HG03469 (cell line): ENCODE results near the gene RNF114.

ENCODE experiments used
- ATAC-seq: cut with Tn5 transposase; IDR thresholded peaks from one replicate; pipeline ENCODE4 v1.9.1; 2021; ENCODE audit warnings: mild to moderate bottlenecking, moderate library complexity, moderate number of reproducible peaks; ENCODE audit not compliant: unreplicated experiment

Gene RNF114

GRCh38 chr20:49901588-49901987 lies 34.6 kb upstream of the RNF114 start:
- ATAC-seq, result no peak

GRCh38 chr20:49904440-49905214 lies 31.6 kb upstream of the RNF114 start:
- ATAC-seq, result no peak

- ATAC-seq, result no peak
Measured at GRCh38 chr20:49905415-49906091, 30.6 kb upstream of the RNF114 start.

GRCh38 chr20:49906101-49906604 lies 30.0 kb upstream of the RNF114 start:
- no peak for ATAC-seq

GRCh38 chr20:49906615-49907154 lies 29.5 kb upstream of the RNF114 start:
- no peak for ATAC-seq

- ATAC-seq, result no peak
Measured at GRCh38 chr20:49907405-49908257, 28.6 kb upstream of the RNF114 start.

GRCh38 chr20:49908258-49908565 lies 28.0 kb upstream of the RNF114 start:
- ATAC-seq, result no peak

- no peak for ATAC-seq
Measured at GRCh38 chr20:49909499-49910339, 26.5 kb upstream of the RNF114 start.

- ATAC-seq, result no peak
Measured at GRCh38 chr20:49910340-49910706, 25.9 kb upstream of the RNF114 start.

GRCh38 chr20:49913399-49914047 lies 22.7 kb upstream of the RNF114 start:
- ATAC-seq, result no peak

- ATAC-seq, result no peak
Measured at GRCh38 chr20:49914310-49915117, 21.7 kb upstream of the RNF114 start.

GRCh38 chr20:49915118-49915379 lies 21.1 kb upstream of the RNF114 start:
- ATAC-seq, result no peak

- ATAC-seq, result peak; percentile 63
Measured at GRCh38 chr20:49915380-49916145, 20.6 kb upstream of the RNF114 start, which contains the start of gene SPATA2. TSS of gene SPATA2 (minus strand) at chr20:49915529. CDS start at chr20:49908490, 7,039 bp downstream.

- ATAC-seq, result no peak
Measured at GRCh38 chr20:49916146-49917002, 19.8 kb upstream of the RNF114 start.

- no peak for ATAC-seq
Measured at GRCh38 chr20:49918446-49918845, 17.8 kb upstream of the RNF114 start.

GRCh38 chr20:49919009-49919408 lies 17.2 kb upstream of the RNF114 start:
- no peak for ATAC-seq

GRCh38 chr20:49919461-49919860 lies 16.7 kb upstream of the RNF114 start:
- no peak for ATAC-seq
